ENCODE measurements around the gene ZC3H8.

- no peak for TF ChIP-seq CTCF (conservative IDR thresholded peaks at IDR 0.05; ENCODE audit: low read length)
- TF ChIP-seq EZH2phosphoT487 (IDR thresholded peaks at IDR 0.05; ENCODE audit: borderline replicate concordance), result no peak
These were observed 57.0 kb downstream of the ZC3H8 start for GRCh38 chr2:112197868-112198267.

All from Loucy (cell line).